K562 (cell line): Measurements from ENCODE around the gene SEC61A2. TPM values are rescaled to one million over a fixed set of nuclear protein-coding genes. Genes with fewer than 3 reads are reported as not detected.

Source experiments
- ATAC-seq: fragments of 200-7000 bp; cut with Tn5 transposase; 3 replicates; pipeline ENCODE4 v1.9.1; 2020; ENCODE audit warnings: moderate library complexity
- BruUV-seq: library from RNA; stranded (reverse); fragments of 400-500 nt; replicated peaks from 2 replicates; lab custom pipeline; 2021; lab: Mats Ljungman, UMichigan
- CTCF ChIA-PET: fragments of 300-600 bp; formaldehyde crosslinking; extraction: SDS; loops from one replicate; lab custom pipeline; 2021; ENCODE audit warnings: low intra/inter-chr PET ratio; lab: Yijun Ruan, JAX
- POLR2A ChIA-PET: fragments of 300-600, 350-650 bp; sonication (Branson Sonifier 250); formaldehyde crosslinking; extraction: SDS; loops from one replicate; lab custom pipeline; 2021; ENCODE audit warnings: antibody characterized with exemption, inconsistent platforms; lab: Yijun Ruan, JAX
- DNase-seq, 4 experiments: peaks; one replicate each; pipeline versions ENCODE4 v3.0.0 to v3.0.0-alpha.2; 2011 to 2018; ENCODE audit warnings: low spot score in 3 of 4, mixed read lengths in 3 of 4; ENCODE audit errors: extremely low read depth in 1 of 4
- FAIRE-seq: peaks from 2 replicates; lab custom pipeline; 2011; peaks lifted over from hg19 to GRCh38; lab: Jason Lieb, UNC
- H2AFZ ChIP-seq: 2 replicates; pipeline ENCODE4 v1.6.0; 2011; ENCODE audit warnings: low read depth, low read length, control low read depth, inconsistent platforms
- H3K27ac ChIP-seq: fragments of 200-600 bp; 3 replicates; pipeline ENCODE4 v1.8.0; 2011; ENCODE audit warnings: low read depth, mild to moderate bottlenecking, control low read depth, inconsistent platforms, low read length, moderate library complexity, mixed read lengths; ENCODE audit errors: extremely low read depth
- H3K27me3 ChIP-seq, 2 experiments: fragments of 300-600 bp in 1 of 2; 2 replicates in 1 of 2; 3 replicates in 1 of 2; pipeline versions ENCODE4 v1.6.0 to v1.8.0; 2011; ENCODE audit warnings: inconsistent platforms in 2 of 2, low read length in 2 of 2, mild to moderate bottlenecking in 1 of 2, mixed read lengths in 1 of 2, moderate library complexity in 1 of 2; ENCODE audit not compliant: control insufficient read depth in 2 of 2, insufficient read depth in 2 of 2
- H3K36me3 ChIP-seq: fragments of 300-600 bp; 3 replicates; pipeline ENCODE4 v1.8.0; 2011; ENCODE audit warnings: mild to moderate bottlenecking, low read length, inconsistent platforms; ENCODE audit not compliant: control insufficient read depth, insufficient read depth
- H3K4me1 ChIP-seq, 2 experiments: fragments of 200-600 bp in 1 of 2; replicated peaks in 1 of 2; 2 replicates in 1 of 2; 3 replicates in 1 of 2; pipeline versions ENCODE4 v1.5.1 to v1.8.0; 2011; ENCODE audit warnings: inconsistent platforms in 2 of 2, low read length in 2 of 2, mild to moderate bottlenecking in 1 of 2, mixed read lengths in 1 of 2, moderate library complexity in 1 of 2; ENCODE audit not compliant: control insufficient read depth in 2 of 2, insufficient read depth in 2 of 2
- H3K4me2 ChIP-seq: 2 replicates; pipeline ENCODE4 v1.6.1; 2011; ENCODE audit warnings: low read length, control low read depth, inconsistent platforms, mixed read lengths; ENCODE audit not compliant: insufficient read depth
- H3K4me3 ChIP-seq: fragments of 200-600 bp; sonication (generic), shearing (Covaris generic); 2 replicates; pipeline ENCODE4 v1.5.1; 2016; ENCODE audit warnings: control low read depth, inconsistent platforms
- H3K79me2 ChIP-seq: fragments of 200-600 bp; 3 replicates; pipeline ENCODE4 v1.8.0; 2011; ENCODE audit warnings: low read length, inconsistent platforms; ENCODE audit not compliant: control insufficient read depth, insufficient read depth
- H3K9ac ChIP-seq, 2 experiments: 2 replicates each; pipeline versions ENCODE4 v1.6.0 to v1.6.1; 2011; ENCODE audit warnings: low read depth in 2 of 2, low read length in 2 of 2, control low read depth in 1 of 2, inconsistent platforms in 1 of 2, mild to moderate bottlenecking in 1 of 2, mixed read lengths in 1 of 2; ENCODE audit not compliant: insufficient read depth in 1 of 2
- H3K9me1 ChIP-seq: one replicate; pipeline ENCODE4 v1.6.0; 2011; ENCODE audit warnings: inconsistent platforms, mild to moderate bottlenecking, low read length, moderate library complexity; ENCODE audit not compliant: control insufficient read depth, insufficient read depth
- H3K9me3 ChIP-seq: replicated peaks from 2 replicates; pipeline ENCODE4 v1.5.1; 2011; ENCODE audit warnings: low read depth, low read length, inconsistent platforms; ENCODE audit not compliant: control insufficient read depth, insufficient read depth
- H4K20me1 ChIP-seq: replicated peaks from 2 replicates; pipeline ENCODE4 v1.6.1; 2011; ENCODE audit warnings: low read length, inconsistent platforms, mixed read lengths; ENCODE audit not compliant: control insufficient read depth, insufficient read depth
- FOXJ2 ChIP-seq: fragments of 200-800 bp; sonication (Bioruptor generic); IDR thresholded peaks from 2 replicates; pipeline ENCODE4 v1.6.1; 2016; ENCODE audit warnings: missing genetic modification characterization, missing compliant biosample characterization
- whole genome bisulfite sequencing: fragments of 100-300 bp; shearing (Covaris generic); methylation state at CpG from one replicate; pipeline ENCODE4 v1.1.6; 2016; ENCODE audit warnings: low coverage, mixed read lengths; ENCODE audit not compliant: insufficient coverage; ENCODE audit errors: missing lambda C conversion rate; 5-methylcytosine and 5-hydroxymethylcytosine counted together
- in situ Hi-C: fragments of 300-500 bp; cut with MboI; formaldehyde crosslinking; loops from 4 replicates; pipeline ENCODE4 v1.15.0; 2018; ENCODE audit warnings: inconsistent platforms, mixed read lengths
- intact Hi-C: fragments of 100-400 bp; cut with micrococcal nuclease; formaldehyde crosslinking; loops from 2 replicates; pipeline ENCODE4 v1.14.2; 2022
- polyA plus RNA-seq, 8 experiments: library from polyadenylated mRNA; depleted of rRNA in 4 of 8; stranded (reverse) in 5 of 8; unstranded in 3 of 8; fragments of >200 nt; fragmentation: Nextera tagmentation in 2 of 8; fragmentation: Illumina TruSeq in 1 of 8; extraction: Ambion mirVana in 2 of 8; extraction: Trizol in 1 of 8; gene quantifications; 2 replicates each; pipeline versions ENCODE4 v1.2.1 to v1.2.3, GENCODE V29; 2011 to 2014; ENCODE audit warnings: inconsistent platforms in 1 of 8, missing spikeins in 1 of 8
- total RNA-seq, 7 experiments: library from RNA; depleted of rRNA in 6 of 7; stranded (reverse); fragments of >200 nt in 6 of 7; fragmentation: Illumina TruSeq in 2 of 7; extraction: Trizol in 2 of 7; gene quantifications; 2 replicates each; pipeline versions ENCODE4 v1.2.1 to v1.2.3, GENCODE V29; 2011 to 2021; ENCODE audit warnings: low replicate concordance in 1 of 7
- TF ChIP-seq, protein P1 (sequence below): IDR thresholded peaks from 2 replicates; pipeline ENCODE4 v1.6.1; 2011; ENCODE audit warnings: borderline replicate concordance, low read depth, mild to moderate bottlenecking, moderate library complexity, low read length; ENCODE audit not compliant: insufficient read depth, poor library complexity, severe bottlenecking
- TF ChIP-seq, protein P2 (sequence below): fragments of 450-650 bp; formaldehyde crosslinking; IDR thresholded peaks from 2 replicates; pipeline ENCODE4 v1.4.0; 2020; ENCODE audit warnings: mild to moderate bottlenecking, moderate library complexity

The SEC61A2 gene
- total and polyA plus RNA-seq, 9 of the 15 experiments (the other 6 are each of a cell fraction or from before 2014, with no cell fraction given): 1.2 to 9.7 (median 3.9) TPM

DNA sequence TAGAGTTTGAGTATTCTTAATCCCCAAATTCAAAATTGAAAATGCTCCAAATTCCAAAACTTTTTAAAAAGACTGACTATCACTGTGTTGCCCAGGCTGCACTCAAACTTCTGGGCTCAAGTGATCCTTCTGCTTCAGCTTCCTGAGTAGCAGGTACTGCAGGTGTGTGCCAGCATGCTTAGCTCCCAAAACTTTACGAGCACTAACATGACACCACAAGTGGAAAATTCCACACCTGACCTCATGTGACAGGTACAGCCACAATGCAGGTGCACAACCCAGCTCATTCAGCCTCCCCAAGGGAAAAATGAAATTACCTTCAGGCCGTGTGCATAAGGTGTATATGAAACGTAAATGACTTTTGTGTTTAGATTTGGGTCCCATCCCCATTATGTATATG, 83.0 kb downstream of the SEC61A2 start:
- H3K9ac ChIP-seq: no peak overlapping the region
- H2AFZ ChIP-seq: no peak overlapping the region
- no peaks in the 10 kb centered on the region for H3K27me3 ChIP-seq
- H3K9me1 ChIP-seq: no peaks in the 10 kb centered on the region
- H3K79me2 ChIP-seq: peaks cover 37% of the 10 kb centered on the region
- H3K4me2 ChIP-seq: no peak overlapping the region
- H4K20me1 ChIP-seq: no peaks in the 10 kb centered on the region
- H3K9me3 ChIP-seq: no peaks in the 10 kb centered on the region
- intact Hi-C loops: no loop called here
- DNase-seq (no peak), ATAC-seq (no peak), FAIRE-seq (no peak)
- no peak overlapping the region for H3K4me3 ChIP-seq
- WGBS: 86% methylated on average over 3 of the region's 3 CpGs
- H3K36me3 ChIP-seq: peaks cover 85% of the 10 kb centered on the region
- H3K27ac ChIP-seq: no peak overlapping the region
- POLR2A ChIA-PET: interaction anchor here (1.1 kb wide), 1 partner anchor 12 kb away, joined by 3 read pairs; no protein-coding TSS in a partner anchor
- peaks cover 0 to 12% of the 10 kb centered on the region in 2 experiments; a peak in 3 of 5 replicates for H3K4me1 ChIP-seq
- CTCF ChIA-PET: no interaction called here
- in situ Hi-C loops: no loop called here
- no TSS peak for BruUV-seq
- TF ChIP-seq, protein P1, sequence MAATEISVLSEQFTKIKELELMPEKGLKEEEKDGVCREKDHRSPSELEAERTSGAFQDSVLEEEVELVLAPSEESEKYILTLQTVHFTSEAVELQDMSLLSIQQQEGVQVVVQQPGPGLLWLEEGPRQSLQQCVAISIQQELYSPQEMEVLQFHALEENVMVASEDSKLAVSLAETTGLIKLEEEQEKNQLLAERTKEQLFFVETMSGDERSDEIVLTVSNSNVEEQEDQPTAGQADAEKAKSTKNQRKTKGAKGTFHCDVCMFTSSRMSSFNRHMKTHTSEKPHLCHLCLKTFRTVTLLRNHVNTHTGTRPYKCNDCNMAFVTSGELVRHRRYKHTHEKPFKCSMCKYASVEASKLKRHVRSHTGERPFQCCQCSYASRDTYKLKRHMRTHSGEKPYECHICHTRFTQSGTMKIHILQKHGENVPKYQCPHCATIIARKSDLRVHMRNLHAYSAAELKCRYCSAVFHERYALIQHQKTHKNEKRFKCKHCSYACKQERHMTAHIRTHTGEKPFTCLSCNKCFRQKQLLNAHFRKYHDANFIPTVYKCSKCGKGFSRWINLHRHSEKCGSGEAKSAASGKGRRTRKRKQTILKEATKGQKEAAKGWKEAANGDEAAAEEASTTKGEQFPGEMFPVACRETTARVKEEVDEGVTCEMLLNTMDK: no peak
- TF ChIP-seq FOXJ2 (tag): no peak
- TF ChIP-seq, protein P2, sequence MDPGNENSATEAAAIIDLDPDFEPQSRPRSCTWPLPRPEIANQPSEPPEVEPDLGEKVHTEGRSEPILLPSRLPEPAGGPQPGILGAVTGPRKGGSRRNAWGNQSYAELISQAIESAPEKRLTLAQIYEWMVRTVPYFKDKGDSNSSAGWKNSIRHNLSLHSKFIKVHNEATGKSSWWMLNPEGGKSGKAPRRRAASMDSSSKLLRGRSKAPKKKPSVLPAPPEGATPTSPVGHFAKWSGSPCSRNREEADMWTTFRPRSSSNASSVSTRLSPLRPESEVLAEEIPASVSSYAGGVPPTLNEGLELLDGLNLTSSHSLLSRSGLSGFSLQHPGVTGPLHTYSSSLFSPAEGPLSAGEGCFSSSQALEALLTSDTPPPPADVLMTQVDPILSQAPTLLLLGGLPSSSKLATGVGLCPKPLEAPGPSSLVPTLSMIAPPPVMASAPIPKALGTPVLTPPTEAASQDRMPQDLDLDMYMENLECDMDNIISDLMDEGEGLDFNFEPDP (CRISPR knock-in tag): no peak
